NCI-H82 treated with DMSO at 0.1 percent for 48 hours (cell line): Measurements from ENCODE around the gene ZNF385A.
A peak's percentile ranks its signal among the peaks of the same experiment; 100 is the strongest.

ENCODE experiments used
- DNase-seq: peaks from one replicate; lab custom pipeline; 2025; ENCODE audit not compliant: unreplicated experiment; lab: John Stamatoyannopoulos, UW

ZNF385A gene

GRCh38 chr12:54375259-54375579 is 9.3 kb downstream of the ZNF385A start:
- DNase-seq: no peak

- DNase-seq: no peak
These were observed 9.8 kb downstream of the ZNF385A start for GRCh38 chr12:54374562-54375258.

GRCh38 chr12:54373649-54374561 is 10.6 kb downstream of the ZNF385A start:
- no peak for DNase-seq

- DNase-seq: no peak
These were observed 12.3 kb downstream of the ZNF385A start for GRCh38 chr12:54372113-54372806.

- no peak for DNase-seq
These were observed 13.0 kb downstream of the ZNF385A start for GRCh38 chr12:54371328-54372112.

- no peak for DNase-seq
These were observed 14.3 kb downstream of the ZNF385A start for GRCh38 chr12:54370171-54370730.

GRCh38 chr12:54369597-54370131 is 14.9 kb downstream of the ZNF385A start:
- DNase-seq: no peak

GRCh38 chr12:54368709-54369596 is 15.6 kb downstream of the ZNF385A start:
- peak; percentile 72 for DNase-seq

GRCh38 chr12:54368025-54368708 is 16.4 kb downstream of the ZNF385A start:
- DNase-seq: no peak

GRCh38 chr12:54364413-54364812 is 20.1 kb downstream of the ZNF385A start, which contains the start of gene GPR84:
Gene GPR84, minus strand, starts transcription at chr12:54364486. Its CDS starts 635 bp downstream, at chr12:54363851.
- DNase-seq: no peak

GRCh38 chr12:54363618-54364017 is 20.9 kb downstream of the ZNF385A start:
- DNase-seq: no peak

- DNase-seq: no peak
These were observed 21.5 kb downstream of the ZNF385A start for GRCh38 chr12:54363047-54363446.

- peak; percentile 81 for DNase-seq
These were observed 23.6 kb downstream of the ZNF385A start for GRCh38 chr12:54360717-54361456.

- DNase-seq: no peak
These were observed 24.7 kb downstream of the ZNF385A start for GRCh38 chr12:54359762-54360351.

GRCh38 chr12:54358945-54359761 is 25.4 kb downstream of the ZNF385A start:
- DNase-seq: peak; percentile 99

GRCh38 chr12:54358191-54358944 is 26.2 kb downstream of the ZNF385A start:
- peak; percentile 60 for DNase-seq
